ENCODE measurements around the gene OSBPL5.

Gene OSBPL5

DNA sequence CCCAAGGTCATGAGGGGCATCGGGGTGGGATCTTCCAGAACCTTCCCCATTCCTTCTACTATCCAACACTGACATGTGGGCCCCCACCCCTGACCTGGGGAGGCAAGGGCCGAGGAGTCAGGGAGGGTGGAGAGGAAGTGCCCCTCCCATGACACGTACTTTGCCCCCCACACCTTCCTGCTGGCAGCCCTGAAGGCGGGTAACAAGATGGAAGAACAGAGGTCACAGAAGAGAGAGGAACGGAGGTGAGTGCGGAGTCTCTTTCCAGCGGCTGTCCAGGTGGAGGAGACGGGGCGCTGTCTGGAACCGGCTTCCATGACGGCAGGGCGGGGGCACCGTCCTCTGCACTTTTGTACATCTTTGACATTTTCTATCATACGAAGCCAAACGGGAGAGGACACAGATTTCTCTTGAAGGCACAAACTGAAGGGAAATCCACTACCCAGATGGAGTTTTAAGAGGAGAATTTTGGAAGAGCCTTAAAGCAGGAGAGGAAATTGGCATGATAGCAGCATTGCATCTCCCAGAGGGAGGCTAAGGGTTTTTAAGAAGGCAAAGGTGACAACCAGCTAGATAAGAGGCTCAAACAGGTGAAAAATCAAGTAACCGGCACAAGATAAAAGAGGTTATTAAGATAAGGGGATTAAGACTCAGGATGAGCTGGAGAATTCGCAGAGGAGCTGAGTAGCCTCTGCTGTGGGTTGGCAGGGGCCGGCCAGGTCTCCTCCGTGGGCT lies 16.7 kb downstream of the OSBPL5 start:
- DNase-seq (ENCODE audit: low spot score): no peak

DNA sequence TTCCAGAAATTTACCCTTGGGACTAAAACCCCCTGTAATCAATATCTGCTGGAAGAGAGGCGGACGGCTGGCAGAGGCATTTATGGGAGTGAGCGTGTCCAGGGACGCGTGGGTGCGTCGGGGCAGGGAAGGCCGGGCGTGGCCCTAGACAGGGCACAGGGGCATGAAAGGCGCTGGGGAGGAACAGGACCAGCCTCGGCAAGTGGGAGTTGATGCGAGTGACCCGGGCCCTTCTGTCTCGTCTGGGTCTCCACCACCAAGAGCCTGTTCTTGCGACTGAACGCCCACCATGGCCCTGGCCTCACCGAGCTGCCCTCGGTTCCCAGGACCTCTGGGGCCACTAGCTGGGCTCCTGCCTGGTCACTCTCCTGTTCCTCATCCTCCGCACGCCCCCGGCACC lies 17.5 kb downstream of the OSBPL5 start:
- no peak for DNase-seq (ENCODE audit: low spot score)

DNA sequence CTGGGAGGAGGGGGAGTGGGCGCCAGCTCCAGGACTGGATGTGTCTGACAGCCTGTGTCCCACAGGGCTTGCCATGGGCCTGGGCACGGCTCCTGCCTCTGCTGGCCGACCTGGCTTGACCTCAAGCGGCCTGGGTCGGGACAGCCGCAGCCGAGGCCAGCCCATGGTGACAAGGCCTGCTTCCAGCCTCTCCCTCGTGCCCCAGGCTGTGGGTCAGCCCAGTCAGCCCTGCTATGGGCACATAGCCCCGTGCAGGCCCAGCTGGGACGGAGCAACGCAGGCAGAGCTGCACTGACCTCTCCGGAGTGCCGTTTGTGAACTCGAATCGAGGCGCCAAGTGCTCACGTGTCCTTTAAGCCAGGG lies 17.9 kb downstream of the OSBPL5 start:
- DNase-seq (ENCODE audit: low spot score): no peak

- no peak for DNase-seq (ENCODE audit: low spot score)
Observed at GRCh38 chr11:3146612-3147256, 18.4 kb downstream of the OSBPL5 start.

DNA sequence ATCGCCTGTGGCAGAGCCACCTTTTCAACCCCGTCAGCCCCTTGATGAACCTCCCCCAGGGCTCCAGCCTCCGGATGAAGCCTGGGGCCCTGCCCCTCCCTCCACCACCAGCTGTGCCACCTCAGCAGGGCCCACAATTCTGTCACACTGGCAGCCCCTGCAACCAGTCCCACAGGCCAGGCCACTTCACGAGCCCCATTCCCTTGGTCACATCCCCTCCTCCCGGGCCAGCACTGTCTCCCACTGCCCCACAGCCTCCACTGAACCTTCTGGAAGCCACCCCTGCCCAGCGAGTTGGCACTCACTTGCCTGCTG lies 19.9 kb downstream of the OSBPL5 start:
- DNase-seq (ENCODE audit: low spot score): no peak

GRCh38 chr11:3144296-3145205 lies 20.6 kb downstream of the OSBPL5 start:
- no peak for DNase-seq (ENCODE audit: low spot score)

DNA sequence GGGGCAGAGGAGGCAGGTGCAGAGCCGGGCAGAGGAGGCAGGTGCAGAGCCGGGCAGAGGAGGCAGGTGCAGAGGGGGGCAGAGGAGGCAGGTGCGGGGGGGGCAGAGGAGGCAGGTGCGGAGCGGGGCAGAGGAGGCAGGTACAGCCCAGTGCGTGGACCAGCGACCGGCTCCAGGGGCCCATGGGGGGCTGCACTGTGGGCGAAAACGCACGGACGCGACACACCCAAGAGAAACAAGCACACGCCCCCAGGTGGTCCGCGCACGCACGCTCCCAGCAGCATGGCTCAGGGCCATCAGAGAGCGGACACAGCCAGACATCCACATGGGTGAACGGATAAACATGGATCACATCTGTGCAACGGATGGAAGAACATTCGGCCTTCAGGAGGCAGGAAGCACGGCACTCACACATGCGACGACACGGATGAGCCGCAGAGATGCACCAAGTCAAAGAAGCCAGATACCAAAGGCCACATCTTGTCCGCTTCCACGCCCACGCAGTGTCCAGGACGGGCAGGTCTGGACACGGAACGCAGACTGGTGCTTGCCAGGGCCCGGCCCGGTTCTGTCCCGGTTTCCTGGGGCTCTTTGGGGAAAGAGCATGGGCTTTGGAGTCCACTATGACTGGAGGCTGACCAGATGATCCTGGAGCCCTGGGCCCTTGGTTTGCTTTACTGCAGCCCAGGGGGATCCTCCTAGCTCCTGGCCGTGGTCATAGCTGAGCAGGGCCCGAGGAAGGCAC lies 21.8 kb downstream of the OSBPL5 start:
- DNase-seq (ENCODE audit: low spot score): no peak

GRCh38 chr11:3140291-3140603 lies 24.9 kb downstream of the OSBPL5 start:
- no peak for DNase-seq (ENCODE audit: low spot score)

DNA sequence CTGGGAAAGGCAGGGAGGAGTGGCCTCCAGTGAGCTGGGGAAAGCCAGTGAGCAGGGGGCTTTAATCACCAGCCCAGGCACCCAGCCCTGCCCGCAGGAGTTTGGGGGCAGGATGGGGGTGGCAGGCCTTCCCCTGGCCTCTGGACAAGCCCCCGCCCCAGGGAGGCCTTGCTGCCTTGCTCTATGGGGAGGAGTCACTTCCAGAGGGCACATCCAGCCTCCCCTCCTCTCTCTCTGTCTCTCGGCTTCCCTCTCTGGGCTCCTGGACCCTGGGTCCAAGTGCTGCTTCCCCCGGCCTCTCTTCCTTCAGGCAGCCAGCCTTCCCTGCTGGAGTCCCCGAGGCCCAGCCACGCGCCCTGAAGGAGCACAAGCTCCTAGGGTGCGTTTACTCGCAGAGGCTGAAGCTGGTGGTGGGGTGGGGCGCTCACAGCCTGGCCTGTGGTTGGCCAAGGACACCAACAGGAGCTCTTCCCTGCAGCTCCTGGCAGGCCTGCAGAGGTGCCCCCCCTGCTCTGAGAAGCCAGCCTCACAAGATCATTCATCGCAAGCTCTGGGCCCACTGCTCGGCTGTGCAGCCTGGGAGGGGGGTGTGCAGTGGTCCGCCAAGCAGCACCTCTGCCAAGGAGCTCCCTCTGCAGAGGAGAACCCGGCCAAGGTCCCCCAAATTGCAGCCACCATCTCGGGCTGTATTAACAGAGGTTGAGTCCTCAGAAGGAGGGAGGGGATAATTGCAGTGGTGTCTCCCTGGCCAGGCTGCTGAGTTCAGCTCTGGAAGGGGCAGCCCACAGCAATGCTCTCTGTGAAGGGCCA lies 25.4 kb downstream of the OSBPL5 start:
- no peak for DNase-seq (ENCODE audit: low spot score)

DNA sequence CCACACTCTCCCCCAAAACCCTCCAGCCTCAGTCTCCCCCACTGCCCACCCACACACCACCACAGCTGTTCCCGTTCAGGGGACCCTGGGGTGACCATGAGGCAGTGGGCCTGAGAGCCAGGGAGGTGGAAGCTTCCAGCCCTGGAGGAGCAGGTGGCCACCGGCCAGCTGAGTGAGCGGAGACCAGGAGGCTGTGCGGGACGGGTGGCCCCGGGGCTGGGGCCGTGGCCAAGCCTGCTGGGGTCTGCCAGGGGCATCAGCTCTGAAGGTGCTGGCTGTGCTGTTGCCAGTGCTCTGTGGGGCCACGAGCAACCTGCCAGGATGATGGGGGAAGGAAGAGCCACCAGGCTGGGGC lies 26.0 kb downstream of the OSBPL5 start:
- no peak for DNase-seq (ENCODE audit: low spot score)

DNA sequence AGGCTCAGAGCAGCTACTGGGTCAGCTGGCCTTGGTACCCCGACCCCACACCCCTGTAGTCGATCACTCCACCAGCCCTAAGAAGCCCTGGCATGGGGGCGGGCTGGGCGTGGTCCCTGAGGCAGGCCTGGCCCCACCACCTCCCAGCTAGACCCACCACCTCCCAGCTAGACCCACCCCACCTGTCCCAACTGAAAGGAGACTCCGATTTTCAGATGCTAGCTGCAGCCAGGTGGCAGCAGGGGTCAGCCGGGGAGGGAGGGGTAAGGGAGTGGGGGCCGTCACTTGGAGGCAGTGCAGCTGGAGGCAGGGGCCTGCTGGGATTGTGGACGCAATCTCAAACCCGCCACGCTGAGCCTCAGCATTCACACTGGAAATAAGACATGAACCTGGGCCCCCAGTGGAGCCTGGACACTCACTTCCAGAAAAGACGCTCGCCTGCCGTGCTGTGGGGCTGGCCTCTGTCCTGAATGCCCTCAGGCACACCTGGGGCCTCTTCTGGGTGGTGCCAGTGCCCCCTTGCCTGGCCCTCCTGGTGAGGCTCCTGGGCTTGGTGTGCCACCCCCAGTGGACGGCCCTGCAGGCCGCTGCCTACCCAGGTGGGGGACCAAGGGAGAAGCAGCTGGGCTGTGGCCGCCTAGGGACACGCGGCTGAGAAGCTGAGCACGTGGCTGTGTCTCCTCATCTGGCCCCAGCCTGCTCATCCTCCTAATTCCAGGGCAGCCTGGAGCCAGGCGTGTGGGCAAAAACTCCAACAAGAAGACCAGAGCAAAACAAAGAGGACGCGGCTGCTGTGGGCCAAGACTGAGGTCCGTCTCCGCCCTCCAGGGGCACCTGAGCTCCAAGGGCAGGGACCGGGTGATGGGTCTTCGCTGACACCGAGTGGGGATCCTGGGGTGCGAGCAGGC lies 26.7 kb downstream of the OSBPL5 start:
- no peak for DNase-seq (ENCODE audit: low spot score)

DNA sequence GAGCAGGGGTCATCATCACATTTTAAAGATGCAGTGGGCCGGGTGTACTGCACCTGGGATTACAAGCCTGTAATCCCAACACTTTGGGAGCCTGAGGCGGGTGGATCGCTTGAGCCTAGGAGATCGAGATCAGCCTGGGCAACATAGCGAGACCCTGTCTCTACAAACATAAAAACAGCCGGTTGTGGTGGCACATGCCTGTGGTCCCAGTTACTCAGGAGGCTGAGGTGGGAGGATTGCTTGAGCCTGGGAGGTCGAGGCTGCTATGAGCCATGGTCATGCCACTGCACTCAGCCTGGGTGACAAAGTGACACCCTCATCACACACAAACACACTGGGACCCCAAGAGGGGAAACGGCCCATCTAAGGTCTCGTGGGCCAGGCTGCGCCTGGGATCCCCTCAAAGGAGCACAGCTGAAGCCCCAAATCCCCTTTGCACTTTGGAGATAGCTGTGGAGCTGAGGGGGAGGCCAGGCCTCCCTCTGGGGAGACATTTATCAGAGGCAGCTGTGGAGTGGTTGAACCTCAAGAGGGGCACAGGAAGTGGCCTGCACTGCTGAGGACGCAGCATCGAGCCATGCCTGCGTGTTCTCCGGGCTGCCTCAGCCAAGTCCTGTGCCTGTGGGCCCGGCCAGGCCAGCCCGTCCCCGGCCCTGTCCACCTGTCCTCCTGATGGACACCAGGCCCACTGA lies 27.5 kb downstream of the OSBPL5 start:
- no peak for DNase-seq (ENCODE audit: low spot score)

- no peak for DNase-seq (ENCODE audit: low spot score)
Observed at GRCh38 chr11:3136546-3137455, 28.3 kb downstream of the OSBPL5 start.

DNA sequence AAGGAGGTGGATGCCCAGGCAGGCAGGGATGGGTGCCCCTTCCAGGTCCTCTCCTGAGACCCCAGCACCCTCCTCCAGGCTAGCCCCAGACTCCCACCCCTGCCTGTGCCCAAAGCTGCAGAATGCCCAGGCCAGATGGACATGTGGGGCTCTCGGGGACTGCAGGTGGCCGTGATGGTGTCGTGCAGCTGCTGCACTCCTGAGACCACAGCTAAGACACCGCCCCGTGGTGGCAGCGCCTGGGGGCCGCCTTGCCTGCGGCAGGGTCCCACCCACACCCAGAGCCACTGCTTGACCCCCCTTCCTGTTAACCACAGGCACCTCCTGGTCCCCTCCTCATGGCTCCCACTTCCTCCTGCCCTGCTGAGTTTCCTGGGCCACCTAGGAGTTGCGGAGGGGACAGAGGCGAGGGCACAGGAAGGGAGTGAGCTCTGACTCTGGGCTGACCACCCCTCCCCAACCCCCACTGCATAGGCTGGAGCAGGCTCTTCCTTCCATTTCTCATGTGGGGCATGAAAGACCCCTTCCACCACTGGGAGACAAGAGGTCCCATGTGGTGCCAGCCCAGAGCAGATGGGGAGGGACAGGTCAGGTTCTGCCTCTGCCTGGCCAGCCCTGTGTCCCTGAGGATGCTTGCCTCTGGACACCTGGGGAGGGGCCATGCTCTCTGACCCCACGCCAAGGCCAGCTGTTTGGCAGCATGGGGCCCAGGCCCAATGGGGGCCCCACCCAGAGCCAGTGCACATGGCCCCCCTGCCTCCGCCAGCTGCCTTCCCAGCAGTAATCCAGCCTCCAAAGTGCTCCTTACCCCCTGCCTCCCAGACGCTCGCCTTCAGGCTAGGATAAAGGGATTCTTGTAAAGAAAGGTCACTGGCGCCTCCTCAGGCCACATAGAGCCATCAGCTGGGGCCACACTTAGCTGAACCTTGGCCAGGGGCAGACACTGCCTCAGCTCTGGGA lies 29.3 kb downstream of the OSBPL5 start:
- no peak for DNase-seq (ENCODE audit: low spot score)

DNA sequence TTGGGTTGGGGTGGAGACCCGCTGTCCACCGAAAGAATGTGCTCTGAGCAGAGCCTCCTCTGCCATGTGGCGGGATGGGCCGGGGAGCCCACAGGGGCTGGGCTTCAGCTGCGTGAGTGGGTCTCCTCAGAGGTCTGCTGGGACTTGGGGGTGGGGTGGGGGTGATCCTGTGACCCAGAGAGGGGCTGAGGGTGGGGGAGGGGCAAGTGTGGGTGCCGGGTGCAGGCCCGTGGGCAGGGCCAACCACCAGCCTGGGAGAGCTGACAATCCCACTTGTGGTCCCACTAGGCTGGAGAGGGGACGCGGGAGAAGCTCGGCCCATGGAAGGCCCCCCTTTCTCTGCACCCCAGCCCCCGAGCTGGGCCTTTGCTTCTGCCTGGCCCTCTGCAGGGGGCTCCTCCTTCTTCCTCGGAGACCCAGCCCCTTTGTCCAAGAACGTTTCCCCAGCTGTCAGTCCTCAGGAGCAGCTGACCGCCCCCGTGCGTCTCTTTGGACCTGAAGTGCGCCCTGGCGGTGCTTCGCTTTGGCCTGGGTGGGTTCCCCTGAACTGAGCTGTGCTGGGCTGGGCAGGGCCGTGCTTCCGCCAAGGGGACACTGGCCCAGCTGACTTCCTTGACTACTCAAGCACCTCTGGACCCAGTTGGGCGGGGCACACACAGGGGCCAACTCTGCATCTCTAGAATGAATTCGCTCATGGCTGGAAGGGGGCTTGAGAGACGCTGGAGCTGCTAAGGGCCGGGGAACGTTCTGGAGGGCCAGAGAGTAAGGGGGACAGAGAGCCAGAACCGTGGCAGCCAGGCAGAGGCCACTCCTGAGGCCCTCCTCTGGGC lies 30.2 kb downstream of the OSBPL5 start:
- no peak for DNase-seq (ENCODE audit: low spot score)

GRCh38 chr11:3134218-3134621 lies 30.9 kb downstream of the OSBPL5 start:
- DNase-seq (ENCODE audit: low spot score): no peak

All from RKO (cell line).